Measurements from ENCODE around the gene CTSE.

- no peak for TF ChIP-seq POLR2A (IDR thresholded peaks at IDR 0.05)
- TF ChIP-seq CTCF (IDR thresholded peaks at IDR 0.05): no peak
Measured at GRCh38 chr1:205980237-205980870, 43.3 kb downstream of the CTSE start.

Measured in ovary (tissue), 3 donors.